Putamen (tissue), 1 donor: ENCODE results near the gene KRTAP5-1.

Experiments used
- DNase-seq: peaks from one replicate; pipeline ENCODE4 v3.0.0-alpha.2; 2016; ENCODE audit warnings: low spot score

KRTAP5-1 gene

GRCh38 chr11:1542267-1542666, 42.8 kb downstream of the KRTAP5-1 start:
- no peak for DNase-seq

GRCh38 chr11:1541474-1542204, 43.4 kb downstream of the KRTAP5-1 start:
- DNase-seq: peak; percentile 86

- no peak for DNase-seq
Measured at GRCh38 chr11:1540074-1540473, 45.0 kb downstream of the KRTAP5-1 start.

GRCh38 chr11:1538153-1538552, 46.9 kb downstream of the KRTAP5-1 start:
- DNase-seq: no peak

GRCh38 chr11:1536065-1536843, 48.8 kb downstream of the KRTAP5-1 start:
- DNase-seq: no peak

GRCh38 chr11:1534682-1535081, 50.4 kb downstream of the KRTAP5-1 start:
- no peak for DNase-seq
